Epithelial cell of esophagus (primary cell): ENCODE results near the gene USF3.

Source experiments
- DNase-seq: peaks from one replicate; pipeline ENCODE4 v3.0.0; 2010; ENCODE audit warnings: low read depth
- H3K4me3 ChIP-seq: 2 replicates; pipeline ENCODE4 v1.5.1; 2011; ENCODE audit warnings: mild to moderate bottlenecking, low read length, control low read depth
- TF ChIP-seq, protein P1 (sequence below): IDR thresholded peaks from 2 replicates; pipeline ENCODE4 v1.5.1; 2011; ENCODE audit warnings: low read depth, mild to moderate bottlenecking, low read length, control low read depth, inconsistent platforms; ENCODE audit not compliant: insufficient read depth; ENCODE audit errors: missing control alignments

Gene USF3

DNA sequence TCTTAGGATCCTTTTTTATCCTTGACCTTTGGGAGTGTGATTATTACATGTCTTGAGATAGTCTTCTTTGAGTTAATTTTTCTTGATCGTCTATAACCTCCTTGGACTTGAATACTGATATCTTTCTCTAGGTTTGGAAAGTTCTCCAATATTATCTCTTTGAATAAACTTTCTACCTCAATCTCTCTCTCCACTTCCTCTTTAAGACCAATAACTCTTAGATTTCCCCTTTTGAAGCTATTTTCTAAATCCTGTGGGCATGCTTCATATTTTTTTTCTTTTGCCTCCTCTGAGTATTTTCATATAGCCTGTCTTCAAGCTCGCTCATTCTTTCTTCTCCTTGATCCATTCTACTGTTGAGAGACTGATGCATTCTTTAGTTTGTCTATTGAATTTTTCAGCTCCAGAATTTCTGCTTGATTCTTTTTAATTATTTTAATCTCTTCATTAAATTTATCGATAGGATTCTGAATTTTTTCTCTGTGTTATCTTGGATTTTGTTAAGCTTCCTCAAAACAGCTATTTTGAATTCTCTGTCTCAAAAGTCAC is 12.1 kb downstream of the USF3 start:
- H3K4me3 ChIP-seq = no peak overlapping the region
- DNase-seq = no peak
- TF ChIP-seq, protein P1, sequence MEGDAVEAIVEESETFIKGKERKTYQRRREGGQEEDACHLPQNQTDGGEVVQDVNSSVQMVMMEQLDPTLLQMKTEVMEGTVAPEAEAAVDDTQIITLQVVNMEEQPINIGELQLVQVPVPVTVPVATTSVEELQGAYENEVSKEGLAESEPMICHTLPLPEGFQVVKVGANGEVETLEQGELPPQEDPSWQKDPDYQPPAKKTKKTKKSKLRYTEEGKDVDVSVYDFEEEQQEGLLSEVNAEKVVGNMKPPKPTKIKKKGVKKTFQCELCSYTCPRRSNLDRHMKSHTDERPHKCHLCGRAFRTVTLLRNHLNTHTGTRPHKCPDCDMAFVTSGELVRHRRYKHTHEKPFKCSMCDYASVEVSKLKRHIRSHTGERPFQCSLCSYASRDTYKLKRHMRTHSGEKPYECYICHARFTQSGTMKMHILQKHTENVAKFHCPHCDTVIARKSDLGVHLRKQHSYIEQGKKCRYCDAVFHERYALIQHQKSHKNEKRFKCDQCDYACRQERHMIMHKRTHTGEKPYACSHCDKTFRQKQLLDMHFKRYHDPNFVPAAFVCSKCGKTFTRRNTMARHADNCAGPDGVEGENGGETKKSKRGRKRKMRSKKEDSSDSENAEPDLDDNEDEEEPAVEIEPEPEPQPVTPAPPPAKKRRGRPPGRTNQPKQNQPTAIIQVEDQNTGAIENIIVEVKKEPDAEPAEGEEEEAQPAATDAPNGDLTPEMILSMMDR = no peak

DNA sequence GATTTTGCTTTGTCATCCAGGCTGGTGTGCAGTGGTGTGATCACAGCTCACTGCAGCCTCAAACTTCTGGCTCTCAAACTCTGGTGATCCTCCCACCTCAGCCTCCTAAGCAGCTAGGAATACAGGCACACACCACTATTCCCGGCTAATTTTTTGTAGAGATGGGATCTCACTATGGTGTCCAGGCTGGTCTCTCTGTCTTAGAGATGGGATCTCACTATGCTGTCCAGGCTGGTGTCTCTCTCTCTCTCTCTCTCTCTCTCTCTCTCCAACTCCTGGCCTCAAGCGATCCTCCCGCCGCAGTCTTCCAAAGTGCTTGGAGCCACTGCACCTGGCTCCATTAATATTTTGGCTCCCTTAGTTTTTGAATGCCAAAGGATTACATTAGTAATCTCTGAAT is 17.7 kb downstream of the USF3 start:
- DNase-seq = no peak
- no peak overlapping the region for H3K4me3 ChIP-seq
- TF ChIP-seq, protein P1 = no peak

DNA sequence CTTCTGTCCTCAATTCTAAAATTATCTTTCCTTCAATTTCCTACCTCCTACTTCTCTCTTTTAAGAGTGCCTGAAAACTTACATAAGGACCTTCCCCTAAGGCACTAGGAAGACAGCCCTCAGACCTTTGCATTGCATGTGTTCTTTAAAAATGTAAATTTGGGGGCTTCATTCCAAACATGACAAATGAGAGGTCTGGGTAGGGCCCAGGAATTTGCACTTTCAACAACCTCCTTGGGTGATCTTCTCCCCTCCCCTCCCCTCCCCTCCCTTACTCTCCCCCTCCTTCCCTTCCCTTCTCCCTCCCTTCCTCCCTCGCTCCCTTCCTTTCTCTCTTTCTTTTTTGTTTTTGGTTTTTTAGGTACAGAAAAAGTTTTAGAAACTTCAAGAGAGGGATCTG is 18.7 kb downstream of the USF3 start:
- DNase-seq = no peak
- TF ChIP-seq, protein P1 = no peak
- H3K4me3 ChIP-seq = no peak overlapping the region

DNA sequence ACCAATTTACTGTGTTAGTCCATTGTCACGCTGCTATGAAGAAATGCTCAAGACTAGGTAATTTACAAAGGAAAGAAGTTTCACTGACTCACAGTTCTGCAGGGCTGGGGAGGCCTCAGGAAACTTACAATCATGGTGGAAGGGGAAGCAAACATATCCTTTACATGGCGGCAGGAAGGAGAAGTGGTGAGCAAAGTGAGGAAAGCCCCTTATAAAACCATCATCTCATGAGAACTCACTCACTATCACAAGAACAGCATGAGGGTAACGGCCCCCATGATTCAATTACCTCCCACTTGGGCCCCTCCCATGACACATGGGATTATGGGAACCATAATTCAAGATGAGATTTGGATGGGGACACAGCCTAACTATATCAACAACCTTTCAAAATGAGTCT is 20.2 kb downstream of the USF3 start:
- DNase-seq = no peak
- TF ChIP-seq, protein P1 = no peak
- no peak overlapping the region for H3K4me3 ChIP-seq

DNA sequence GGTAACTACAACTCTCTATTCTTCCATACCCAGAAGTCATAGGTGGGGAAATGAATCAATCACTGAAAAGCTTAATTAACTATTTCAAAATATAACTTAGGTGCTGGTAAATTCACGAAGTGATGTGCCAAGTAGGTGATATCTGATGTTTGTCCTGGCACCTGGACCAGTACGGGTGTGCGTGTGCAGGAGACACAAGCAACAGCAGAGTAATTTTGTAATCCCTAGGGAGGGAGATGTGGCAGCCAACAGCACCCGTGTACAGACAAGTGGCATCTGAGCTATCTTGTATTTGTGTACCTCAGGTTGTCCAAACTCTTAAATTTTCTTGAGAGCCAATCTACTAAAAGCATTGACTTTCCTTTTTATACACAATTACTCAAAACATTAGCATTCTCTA is 22.8 kb downstream of the USF3 start:
- TF ChIP-seq, protein P1 = no peak
- no peak overlapping the region for H3K4me3 ChIP-seq
- DNase-seq = no peak

DNA sequence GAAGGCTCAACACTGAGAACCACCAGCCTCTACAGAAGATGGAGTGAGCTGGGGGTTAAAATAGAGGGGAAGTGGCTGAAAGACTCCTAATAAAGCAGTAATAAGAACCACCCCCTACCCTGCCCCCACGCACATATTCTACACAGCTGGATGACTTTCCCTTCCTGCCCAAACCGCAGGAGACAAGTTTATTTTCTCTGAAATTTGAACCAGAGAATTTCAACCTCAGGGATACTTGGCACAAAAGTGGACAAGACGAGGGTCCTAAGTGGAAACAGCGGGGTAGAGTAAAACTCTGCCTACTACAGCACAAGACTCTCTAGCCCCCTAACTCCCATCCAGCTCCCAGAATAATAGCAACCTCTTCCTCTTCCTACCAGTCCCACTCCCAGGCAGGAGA is 28.4 kb downstream of the USF3 start:
- TF ChIP-seq, protein P1 = no peak
- no peak overlapping the region for H3K4me3 ChIP-seq
- DNase-seq = no peak

DNA sequence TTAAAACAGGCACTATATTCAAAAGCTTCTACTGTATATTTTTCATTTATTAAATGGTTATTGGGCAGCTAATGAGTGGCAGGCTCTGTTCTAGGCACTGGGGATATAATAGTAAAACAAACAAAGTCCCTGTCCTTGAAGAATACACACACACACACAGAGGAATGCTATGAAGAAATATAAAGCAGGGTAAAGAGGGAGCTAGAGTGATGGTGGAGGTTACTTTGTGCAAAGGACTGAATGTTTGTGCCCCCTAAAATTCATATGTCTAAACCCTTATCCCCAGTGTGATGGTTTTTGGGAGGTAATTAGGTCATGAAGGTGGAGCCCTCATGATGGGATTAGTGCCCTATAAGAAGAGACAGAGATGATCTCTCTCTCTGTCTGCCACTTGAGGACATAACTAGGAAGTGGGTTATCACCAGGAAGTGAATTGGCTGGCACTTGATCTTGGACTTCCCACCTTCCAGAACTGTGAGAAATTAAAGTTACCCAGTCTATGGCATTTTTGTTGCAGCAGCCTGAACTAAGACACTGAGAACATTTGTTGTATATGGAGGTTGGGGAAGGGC is 31.8 kb downstream of the USF3 start:
- TF ChIP-seq, protein P1 = no peak
- no peak for DNase-seq
- no peak overlapping the region for H3K4me3 ChIP-seq
